K562 (cell line): ENCODE results near the gene BAHD1.

Source experiments
- CTCF ChIP-seq, 3 experiments: IDR thresholded peaks in 2 of 3; conservative IDR thresholded peaks in 1 of 3; 2 replicates each; pipeline ENCODE4 v1.5.1; 2011 to 2012; ENCODE audit warnings: low read length in 3 of 3, mild to moderate bottlenecking in 3 of 3, control low read depth in 2 of 3, improper control_type of control experiment in 1 of 3, inconsistent platforms in 1 of 3, low read depth in 1 of 3, mixed read lengths in 1 of 3, moderate library complexity in 1 of 3; ENCODE audit not compliant: insufficient read depth in 2 of 3
- NFIC ChIP-seq: fragments of 450-650 bp; IDR thresholded peaks from 2 replicates; pipeline ENCODE4 v1.6.1; 2017; ENCODE audit warnings: mild to moderate bottlenecking, inconsistent platforms
- PHF21A ChIP-seq: fragments of 450-650 bp; IDR thresholded peaks from 2 replicates; pipeline ENCODE4 v1.6.1; 2017; ENCODE audit warnings: low read depth, borderline replicate concordance
- ZFP36 ChIP-seq: fragments of 150-350 bp; IDR thresholded peaks from 2 replicates; pipeline ENCODE4 v1.6.1; 2018; ENCODE audit warnings: low read length, low read depth; ENCODE audit not compliant: partially characterized antibody

GRCh38 chr15:40456738-40457137 lies 16.0 kb downstream of the BAHD1 start:
- TF ChIP-seq CTCF (IDR thresholded peaks at IDR 0.05 in 2 of 3, conservative IDR thresholded peaks at IDR 0.05 in 1 of 3; ENCODE audit: insufficient read depth in 2 of 3, low read depth in 1 of 3, low read length in 3 of 3) (no peak), ZFP36 (no peak), NFIC (no peak), PHF21A (no peak)
